Measurements from ENCODE around the gene MCRS1.

MCRS1 gene

DNA sequence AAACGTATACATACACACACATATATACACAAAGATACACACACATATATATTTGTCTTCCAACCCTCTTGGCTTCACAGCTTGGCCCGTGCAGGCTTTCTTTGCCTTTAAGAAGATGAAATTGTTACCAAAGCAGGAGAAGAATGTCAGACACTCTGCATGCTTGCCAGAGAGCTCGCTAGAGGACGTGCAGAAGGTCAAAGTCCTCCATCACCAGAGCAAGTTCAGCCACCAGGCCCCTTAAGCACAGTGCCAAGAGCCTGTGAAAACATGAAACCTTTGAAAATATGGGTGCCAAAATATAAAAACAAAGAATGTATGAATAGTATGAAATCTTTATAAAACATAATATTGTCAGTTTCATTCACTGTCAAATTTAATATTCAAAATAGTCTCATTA, 14.9 kb upstream of the MCRS1 start:
- no peak for DNase-seq (ENCODE audit: low spot score)

DNA sequence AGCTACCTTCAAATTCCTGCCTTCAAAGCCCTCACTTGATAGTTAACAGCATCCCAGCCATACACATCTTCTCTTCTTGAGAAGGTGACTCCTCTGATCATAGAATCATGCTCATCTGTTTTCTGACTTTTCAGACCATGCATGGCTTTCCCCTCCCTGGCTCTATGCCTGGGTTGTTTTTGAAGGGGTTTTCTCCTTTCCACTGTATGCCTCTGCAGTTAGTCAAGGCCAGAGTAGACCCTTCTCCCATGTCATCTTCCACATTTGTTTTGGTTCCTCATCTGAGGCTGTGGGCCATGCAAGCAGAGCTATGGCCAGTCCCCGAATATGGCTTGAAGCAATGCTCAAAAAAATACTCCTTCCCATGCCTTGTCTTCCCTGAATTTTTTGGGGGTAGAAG, 14.3 kb upstream of the MCRS1 start:
- no peak for DNase-seq (ENCODE audit: low spot score)

DNA sequence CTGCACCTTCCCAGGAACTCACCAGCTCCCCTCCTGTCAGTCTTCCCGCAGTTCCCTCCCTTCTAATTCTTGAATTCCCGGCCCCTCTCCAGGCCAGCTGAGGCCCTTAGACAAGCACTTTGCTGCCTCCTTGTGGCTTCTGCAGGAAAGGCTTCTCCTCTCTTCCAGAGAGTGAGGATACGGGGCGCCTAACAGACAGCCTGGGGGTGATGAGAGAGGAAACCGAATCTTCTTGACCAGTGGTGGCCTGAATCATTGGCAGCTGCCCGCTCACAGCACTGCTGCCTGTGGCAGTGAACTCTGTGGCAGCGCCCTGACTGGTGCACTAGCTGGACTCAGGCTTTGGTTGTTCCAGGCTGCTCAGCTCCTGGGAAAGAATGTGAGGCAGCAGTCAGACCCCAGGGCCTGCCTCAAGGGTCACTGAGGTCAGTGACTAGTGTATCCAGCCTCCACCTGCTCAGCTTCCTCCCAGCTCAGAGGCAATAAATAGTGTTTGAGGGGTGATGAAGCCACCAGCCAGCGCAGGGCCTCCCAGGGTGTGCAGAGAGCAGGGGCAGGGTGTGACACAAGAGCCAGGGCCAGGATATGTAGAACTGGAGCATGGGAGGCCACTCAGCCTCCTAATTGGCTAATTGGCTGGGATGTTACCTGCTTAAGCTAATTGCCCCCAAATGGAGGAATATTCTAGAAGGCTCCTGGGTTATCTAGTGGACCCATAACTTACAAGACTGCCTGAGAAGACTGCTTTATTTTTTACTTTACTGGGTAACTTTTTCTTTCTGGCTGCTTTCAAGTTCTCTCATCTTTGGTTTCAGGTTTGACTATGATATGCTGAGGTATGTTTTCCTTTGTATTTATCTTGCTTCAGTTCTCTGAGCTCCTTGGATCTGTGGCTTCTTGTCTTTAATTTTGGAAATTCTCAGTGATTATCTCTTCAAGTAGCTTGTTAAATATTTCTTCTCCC, 12.9 kb upstream of the MCRS1 start:
- DNase-seq (ENCODE audit: low spot score) = peak; percentile 70

DNA sequence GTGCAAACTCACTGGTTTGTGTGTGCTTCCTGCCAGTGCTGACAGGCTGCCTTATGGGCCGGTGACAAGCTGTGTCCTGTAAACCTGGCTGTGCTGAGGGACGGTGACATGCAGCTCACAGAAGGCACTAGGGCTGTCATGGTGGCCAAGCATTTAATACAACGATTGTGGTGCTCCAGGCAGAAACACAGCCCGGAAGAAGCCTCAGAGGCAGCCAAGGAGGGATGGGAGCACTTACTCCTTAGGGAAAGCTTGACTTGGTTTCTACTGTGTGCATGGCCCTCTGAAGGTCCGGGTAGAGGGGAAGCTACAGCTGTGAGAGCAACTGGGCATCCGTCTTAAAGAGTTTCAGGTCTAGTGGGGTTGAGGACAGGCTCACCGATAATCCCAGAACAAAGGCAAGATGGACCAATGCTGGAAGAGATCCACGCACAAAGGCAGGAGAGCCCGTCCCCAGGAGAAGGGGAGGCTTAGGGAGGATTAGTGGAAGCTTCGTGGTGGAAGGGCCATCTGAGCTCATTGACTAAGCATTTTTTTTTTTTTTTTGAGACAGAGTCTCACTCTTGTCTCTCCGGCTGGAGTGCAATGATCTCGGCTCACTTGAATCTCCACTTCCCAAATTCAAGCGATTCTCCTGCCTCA, 10.7 kb upstream of the MCRS1 start:
- DNase-seq (ENCODE audit: low spot score) = no peak

DNA sequence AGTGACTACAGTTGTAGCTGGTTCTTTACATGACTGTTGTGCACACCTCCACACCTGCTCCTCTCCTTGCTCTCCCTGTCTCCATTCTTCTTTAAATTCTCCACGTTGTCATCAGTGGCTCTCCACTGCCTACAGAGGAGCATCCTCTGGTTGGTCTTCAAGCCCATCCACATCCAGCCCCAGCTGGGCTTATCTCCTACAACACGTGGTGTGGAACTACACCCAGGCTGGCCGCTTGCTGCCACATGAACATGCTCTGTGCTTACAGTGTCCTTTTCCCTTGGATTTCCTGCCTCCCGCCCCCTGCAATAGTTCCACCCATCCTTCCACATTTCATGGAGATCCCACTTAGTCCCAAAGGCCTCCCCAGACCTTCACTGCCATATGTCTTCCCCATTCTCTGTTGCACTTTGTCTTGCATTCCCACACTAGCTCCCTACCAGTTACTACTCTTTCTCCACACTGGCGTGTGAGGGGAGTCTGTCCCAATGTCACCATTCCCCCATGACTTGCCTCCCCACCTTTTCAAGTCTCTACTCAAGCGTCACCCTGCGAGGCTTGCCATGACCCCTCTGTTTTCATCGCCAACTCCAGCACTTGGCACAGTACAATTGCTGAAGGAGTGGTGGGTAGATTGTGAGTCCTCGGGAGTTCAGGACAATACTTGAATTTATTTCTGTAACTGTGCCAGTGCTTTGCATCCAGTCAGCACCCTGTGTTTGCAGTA, 9.8 kb upstream of the MCRS1 start:
- no peak for DNase-seq (ENCODE audit: low spot score)

DNA sequence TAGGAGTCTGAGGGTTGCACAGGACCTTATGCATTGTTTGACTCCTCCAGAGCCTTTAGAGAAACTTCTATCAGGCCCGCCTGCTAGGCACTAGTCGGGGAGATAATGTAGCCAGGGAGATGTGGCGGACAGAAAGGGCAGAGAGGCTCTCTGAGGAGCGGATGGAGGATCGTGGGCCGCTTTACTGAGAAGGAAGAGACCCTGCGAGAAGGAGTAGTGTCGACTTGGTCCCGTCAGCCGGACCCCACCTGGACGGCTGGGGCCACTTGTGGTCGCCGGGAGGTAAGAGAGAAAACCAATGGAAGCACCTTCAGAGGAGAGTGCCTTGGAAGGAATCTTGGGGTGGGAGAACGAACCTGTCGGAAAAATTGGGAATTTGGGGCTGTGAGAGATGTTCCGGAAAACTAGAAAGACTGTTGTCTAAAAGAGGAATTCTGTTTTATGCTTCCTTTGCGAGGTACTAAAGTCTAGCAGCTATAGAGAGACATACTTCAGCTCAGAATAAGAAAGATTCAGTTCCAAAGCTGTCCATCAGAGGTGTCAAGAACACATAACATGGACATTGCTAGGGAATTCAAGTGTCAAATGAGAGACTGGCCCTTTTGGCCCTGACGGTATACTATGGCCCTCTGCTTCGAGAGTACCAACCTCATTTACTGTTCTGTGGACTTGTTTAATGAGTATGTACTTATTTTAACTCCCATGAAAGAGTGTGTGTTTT, 660 bp upstream of the MCRS1 start:
- peak; percentile 25 for DNase-seq (ENCODE audit: low spot score)

DNA sequence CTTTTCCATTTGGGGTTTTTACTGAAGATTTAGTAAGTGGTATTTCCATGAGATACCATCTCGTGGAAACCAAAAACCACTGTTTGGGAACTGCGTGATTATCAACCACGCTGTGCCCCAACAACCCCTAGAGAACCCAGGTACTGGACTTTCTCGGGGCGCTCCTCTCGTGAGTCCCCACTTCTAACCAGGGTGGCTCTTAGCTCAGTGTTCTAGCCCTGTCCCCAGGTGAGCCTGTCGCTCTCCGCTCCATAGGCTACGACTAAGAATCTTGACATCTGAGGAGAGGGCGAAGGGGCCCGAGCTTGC, 686 bp downstream of the MCRS1 start:
- no peak for DNase-seq (ENCODE audit: low spot score)

DNA sequence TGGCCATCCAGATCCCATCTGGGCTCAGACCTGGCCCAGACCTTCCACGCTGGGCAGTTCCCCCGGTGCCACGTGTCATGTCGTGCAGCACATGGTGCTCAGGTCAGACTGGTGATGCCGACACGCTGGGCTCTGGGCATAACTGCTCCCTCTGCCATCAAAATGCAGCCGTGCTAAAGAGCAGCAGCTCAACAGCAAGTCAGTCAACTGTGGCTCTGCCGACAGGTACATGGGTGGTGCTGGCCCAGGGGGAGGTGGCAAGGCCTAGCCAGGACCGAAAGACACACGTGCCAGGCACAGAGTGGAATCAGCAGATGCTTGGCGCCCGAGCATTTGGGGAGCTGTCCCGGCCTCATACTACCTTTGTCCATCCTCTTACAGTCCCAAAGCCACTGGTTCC, 1.6 kb downstream of the MCRS1 start:
- DNase-seq (ENCODE audit: low spot score) = no peak

DNA sequence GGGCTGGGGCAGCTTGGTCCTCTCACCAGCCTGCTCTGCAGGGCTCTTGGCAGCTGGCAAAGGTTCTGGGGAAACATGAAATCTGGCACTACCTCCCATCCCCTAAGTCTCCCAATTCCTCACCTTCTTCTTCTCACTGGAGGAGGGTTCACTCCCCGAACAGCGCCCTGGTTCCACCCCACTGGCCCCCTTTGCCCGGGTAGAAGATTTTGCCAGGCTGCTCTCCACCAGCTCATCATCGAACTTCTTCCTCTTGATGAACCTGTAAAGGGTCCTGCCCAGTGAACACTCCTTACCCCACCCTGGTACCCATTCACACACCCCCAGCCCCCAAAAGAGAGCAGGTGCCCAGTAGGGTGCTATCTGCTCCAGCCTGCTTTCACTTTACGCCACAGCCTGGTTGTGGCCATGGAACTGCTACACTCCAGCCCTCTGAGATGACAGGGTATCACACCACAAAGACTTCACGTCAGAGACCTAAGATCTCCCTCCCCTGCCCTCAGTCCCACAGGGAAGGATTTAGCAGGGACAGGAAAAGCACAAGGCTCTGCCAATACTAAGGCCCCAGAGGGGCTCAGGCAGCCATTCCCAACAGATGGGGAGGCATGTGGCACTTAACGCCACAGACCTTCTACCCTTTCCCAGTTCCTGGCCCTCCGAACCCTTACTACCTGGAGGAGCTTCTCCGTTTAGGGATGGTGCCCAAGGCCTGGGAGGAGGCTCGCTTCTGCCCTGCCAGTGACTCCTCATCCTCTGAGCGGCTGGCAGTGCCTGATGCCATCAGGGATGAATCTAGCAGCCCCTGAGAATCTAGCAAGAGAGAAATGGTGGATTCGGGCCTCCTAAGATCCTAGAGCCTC, 2.3 kb downstream of the MCRS1 start:
- DNase-seq (ENCODE audit: low spot score) = no peak

DNA sequence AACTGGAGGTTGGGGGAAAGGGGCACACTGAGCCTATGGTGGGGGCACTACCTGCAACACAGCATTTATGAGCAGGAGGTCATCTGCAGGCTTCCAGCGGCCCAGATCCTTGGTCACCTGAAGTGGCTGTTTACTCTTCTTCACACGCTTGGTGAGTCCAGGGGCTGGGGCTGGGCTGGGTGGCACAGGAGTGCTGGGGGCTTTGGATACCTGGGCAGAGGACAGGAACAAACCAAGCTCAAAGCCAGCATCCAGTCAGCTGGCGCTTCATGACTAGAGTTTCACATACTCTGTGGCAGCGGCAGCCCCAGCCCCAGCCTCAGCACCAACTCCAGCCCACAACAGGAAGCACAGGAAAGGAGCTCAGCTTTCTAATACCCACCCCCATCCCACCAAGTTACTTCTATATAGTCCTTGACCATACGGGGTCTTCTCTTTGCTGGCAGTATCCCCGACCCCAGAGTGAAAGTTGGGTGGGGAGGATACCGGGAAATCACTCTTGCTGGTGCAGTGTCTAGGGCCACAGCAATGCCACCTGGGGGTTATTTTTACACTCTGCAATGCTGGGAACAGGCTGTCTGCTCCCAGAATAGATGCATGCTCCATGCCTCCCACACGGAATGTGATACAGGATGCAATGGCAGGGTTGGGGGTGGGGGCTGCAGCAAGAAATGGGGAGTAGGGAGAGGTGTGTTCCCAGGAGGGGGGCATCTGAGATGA, 3.1 kb downstream of the MCRS1 start:
- no peak for DNase-seq (ENCODE audit: low spot score)

DNA sequence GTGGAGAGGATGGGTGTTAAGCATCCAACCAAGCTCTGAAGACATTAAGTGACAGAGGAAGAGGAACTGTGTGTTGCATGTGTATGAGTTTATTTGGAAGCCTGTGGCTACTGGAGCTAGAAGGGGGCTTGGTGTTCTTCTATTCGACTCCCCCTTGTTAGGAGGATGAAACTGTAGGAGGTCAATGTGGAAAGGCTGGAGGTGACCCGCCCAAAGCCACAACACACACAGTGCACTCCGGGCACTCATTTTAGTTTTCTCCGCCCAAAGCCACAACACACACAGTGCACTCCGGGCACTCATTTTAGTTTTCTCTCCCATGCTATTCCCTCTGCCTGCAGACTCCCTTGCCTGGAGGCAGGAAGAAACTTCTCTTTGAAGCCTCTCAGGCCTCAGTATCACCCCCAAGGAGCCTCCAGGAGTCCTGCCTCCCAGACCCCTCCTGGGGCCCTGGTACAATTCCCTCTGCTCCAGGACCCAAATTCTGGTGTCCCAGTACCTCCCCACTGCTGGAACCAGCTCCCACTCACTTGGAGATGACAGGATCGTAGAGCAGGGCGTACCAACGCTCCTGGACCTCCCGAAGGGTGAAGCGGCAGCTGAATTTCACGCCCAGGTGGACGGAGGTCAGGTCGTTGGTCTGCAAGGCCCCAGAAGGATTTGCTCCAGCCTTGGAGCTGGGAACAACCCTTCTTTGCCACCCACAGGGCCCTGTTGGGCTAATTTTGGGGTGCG, 3.8 kb downstream of the MCRS1 start:
- DNase-seq (ENCODE audit: low spot score) = no peak

DNA sequence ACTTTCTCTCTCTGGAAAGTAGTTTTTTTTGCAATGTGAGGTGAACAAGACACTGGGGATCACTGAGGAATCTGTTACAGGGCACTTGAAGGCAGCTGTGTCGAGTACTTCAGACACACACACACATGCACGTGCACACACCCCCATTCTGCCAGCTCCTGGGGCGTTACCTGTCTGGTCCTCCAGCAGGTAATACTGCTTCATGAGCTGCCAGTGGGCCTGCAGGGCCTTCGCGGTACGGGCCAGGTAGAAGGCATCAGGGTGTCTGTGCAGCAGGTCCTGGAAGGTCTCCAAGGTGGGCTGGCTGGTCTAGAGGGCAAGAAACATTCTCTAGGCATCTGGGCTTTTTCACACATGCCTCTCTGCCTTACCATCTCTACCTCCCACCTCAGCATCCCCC, 5.1 kb downstream of the MCRS1 start:
- no peak for DNase-seq (ENCODE audit: low spot score)

DNA sequence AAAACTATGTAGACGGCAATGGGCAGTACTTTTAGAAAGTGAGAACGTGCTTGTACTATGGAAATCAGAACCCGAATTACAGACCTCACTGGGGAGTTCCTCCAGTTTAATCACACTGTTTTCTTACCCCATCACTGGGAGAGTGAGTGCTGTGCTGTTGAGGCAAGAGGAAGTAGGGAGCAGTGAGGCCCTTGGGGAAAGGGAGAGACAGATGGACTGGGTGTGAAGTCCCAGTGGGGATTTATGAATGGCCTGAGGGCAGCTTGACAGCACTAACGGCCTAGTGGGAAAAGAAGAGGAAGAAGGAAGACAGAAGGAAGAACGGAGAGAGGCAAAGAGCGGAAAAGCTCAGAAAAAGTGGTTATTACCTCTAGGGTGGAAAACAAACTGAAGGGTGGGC, 5.7 kb downstream of the MCRS1 start:
- no peak for DNase-seq (ENCODE audit: low spot score)

DNA sequence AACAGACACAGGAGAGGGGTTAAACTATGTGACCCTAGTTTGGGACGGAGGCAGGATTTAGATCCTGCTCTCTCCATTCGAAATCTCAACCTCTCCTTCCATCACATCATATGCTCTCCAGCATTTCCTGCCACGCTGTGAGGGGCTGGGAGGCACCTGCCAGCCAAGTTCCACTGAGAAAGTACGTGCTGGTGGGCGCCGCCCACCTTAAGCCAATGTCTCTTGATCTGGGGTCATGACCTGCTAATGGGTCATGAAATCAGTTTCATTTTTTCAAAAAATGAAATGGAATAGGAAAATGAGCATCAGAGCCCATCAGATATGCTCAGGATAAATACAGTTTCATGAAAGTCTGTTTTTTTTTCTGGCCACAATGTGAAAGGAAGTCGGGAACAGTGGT, 7.2 kb downstream of the MCRS1 start:
- no peak for DNase-seq (ENCODE audit: low spot score)

DNA sequence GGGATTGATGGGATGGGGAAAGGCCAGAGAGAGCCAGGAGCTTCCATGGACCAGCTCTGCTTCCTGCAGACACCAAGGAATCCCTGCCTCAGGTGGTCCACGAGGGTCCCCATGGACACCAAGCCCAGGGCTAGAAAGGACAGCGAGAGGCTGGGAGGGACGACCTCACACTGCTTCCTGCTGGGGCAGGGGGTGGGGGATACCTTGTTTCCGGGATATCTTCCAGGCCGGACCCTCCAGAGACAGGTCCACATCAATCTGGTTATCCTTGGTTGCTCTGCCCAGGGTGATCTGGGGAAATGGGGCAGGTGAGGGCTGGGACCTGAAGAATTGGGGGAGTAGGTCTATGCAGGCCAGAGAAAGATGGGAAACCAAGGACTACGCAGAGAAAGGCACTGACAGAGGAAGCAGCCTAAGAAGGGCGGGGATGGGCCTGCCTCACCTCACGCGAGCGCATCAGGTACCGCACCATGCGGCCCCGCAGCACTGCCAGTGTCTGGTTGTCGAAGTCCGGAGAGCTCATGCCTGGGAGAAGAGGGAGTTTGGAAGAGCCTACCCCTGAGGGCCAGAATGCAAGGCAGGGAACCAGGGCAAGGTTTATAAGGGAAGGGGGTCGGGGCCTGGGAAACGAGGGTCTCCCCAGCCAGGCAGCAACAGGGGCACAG, 8.8 kb downstream of the MCRS1 start:
- DNase-seq (ENCODE audit: low spot score) = no peak

DNA sequence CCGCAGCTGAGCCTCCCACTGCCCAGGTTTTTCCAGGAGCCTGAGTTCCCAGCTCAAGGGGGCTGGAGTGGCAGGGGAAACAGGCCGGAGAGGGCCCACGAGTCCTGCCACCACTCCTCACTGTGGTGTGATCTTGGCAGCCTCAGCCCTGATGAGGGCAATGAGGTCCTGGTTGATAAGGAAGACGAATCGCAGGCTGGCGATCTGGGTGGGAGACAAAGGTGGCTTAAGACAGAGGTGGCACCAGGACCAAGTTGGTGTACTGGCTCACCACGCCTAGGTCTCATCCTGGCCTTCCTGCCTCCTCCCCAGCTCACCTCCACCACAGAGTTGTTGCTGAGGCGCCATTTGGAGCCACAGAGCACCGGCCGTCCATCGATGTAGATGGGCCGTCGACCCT, 9.4 kb downstream of the MCRS1 start:
- DNase-seq (ENCODE audit: low spot score) = no peak

DNA sequence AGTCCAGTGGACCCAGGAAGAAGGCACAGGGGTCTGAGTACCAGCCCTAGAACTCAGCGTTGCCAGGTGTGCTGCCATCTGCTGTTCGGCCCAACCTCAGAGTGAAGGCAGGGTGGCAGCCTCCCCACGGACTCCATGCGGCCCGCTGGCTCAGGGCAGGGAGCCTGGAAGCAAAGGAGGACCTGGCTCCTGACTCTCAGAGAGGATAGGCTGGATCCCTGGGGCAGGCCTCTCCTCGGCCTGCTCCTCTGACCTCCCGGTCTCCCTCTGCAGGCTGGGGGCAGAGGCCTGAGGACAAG, 10.1 kb downstream of the MCRS1 start:
- DNase-seq (ENCODE audit: low spot score) = no peak

DNA sequence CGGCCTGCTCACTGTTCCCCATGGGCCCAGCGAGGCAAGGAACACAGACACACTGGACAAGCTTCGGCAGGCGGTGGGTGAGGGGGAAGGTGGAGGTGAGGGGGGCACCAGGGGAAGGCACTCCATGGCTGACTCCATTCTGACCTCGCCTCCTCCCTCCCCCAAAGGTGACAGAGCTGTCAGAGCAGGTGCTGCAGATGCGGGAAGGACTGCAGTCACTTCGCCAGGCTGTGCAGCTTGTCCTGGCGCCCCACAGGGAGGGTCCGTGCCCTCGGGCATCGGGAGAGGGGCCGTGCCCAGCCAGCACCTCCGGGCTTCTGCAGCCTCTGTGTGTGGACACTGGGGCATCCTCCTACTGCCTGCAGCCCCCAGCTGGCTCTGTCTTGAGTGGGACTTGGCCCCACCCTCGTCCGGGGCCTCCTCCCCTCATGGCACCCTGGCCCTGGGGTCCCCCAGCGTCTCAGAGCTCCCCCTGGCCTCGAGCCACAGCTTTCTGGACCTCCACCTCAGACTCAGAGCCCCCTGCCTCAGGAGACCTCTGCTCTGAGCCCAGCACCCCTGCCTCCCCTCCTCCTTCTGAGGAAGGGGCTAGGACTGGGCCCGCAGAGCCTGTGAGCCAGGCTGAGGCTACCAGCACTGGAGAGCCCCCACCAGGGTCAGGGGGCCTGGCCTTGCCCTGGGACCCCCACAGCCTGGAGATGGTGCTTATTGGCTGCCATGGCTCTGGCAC, 10.6 kb downstream of the MCRS1 start:
- DNase-seq (ENCODE audit: low spot score) = no peak

Measured in COLO829 (cell line).